ENCODE data around the gene SDS.
"Not testable (repeated sequence)": the region's sequence is repeated elsewhere in the genome, so short reads cannot be mapped to it uniquely, and the experiment has no call there.

Gene SDS

GRCh38 chr12:113368331-113368730 is 35.4 kb downstream of the SDS start:
- Mint-ChIP-seq H3K9me3 (no peaks in the 10 kb centered on the region), H3K4me1 (peaks cover 6% of the 10 kb centered on the region), H3K36me3 (no peaks in the 10 kb centered on the region), H3K27me3 (no peaks in the 10 kb centered on the region), H3K4me3 (no peak overlapping the region), H3K27ac (no peak overlapping the region)
- no peak for DNase-seq
- CTCF ChIA-PET: no interaction called here

- H3K27ac Mint-ChIP-seq: no peak overlapping the region
- H3K4me3 Mint-ChIP-seq: no peak overlapping the region
- DNase-seq: no peak
- H3K36me3 Mint-ChIP-seq: no peaks in the 10 kb centered on the region
- no peaks in the 10 kb centered on the region for H3K9me3 Mint-ChIP-seq
- H3K4me1 Mint-ChIP-seq: peaks cover 6% of the 10 kb centered on the region
- CTCF ChIA-PET: no interaction called here
- H3K27me3 Mint-ChIP-seq: no peaks in the 10 kb centered on the region
Observed at GRCh38 chr12:113366827-113367226, 36.9 kb downstream of the SDS start.

- H3K27me3 Mint-ChIP-seq: no peaks in the 10 kb centered on the region
- H3K36me3 Mint-ChIP-seq: no peaks in the 10 kb centered on the region
- H3K4me3 Mint-ChIP-seq: no peak overlapping the region
- no peaks in the 10 kb centered on the region for H3K9me3 Mint-ChIP-seq
- H3K27ac Mint-ChIP-seq: no peak overlapping the region
- CTCF ChIA-PET: no interaction called here
- peaks cover 3% of the 10 kb centered on the region for H3K4me1 Mint-ChIP-seq
- DNase-seq: no peak
Observed at GRCh38 chr12:113365639-113366395, 37.9 kb downstream of the SDS start.

GRCh38 chr12:113364698-113365097 is 39.0 kb downstream of the SDS start:
- Mint-ChIP-seq H3K4me3 (no peak overlapping the region), H3K27ac (no peak overlapping the region), H3K9me3 (no peaks in the 10 kb centered on the region), H3K27me3 (no peaks in the 10 kb centered on the region), H3K4me1 (peaks cover 4% of the 10 kb centered on the region), H3K36me3 (no peaks in the 10 kb centered on the region)
- no peak for DNase-seq
- CTCF ChIA-PET: no interaction called here

GRCh38 chr12:113361574-113362370 is 41.9 kb downstream of the SDS start:
- H3K4me1 Mint-ChIP-seq: peaks cover 13% of the 10 kb centered on the region
- H3K27ac Mint-ChIP-seq: no peak overlapping the region
- CTCF ChIA-PET: no interaction called here
- no peaks in the 10 kb centered on the region for H3K27me3 Mint-ChIP-seq
- no peak for DNase-seq
- H3K9me3 Mint-ChIP-seq: no peaks in the 10 kb centered on the region
- H3K36me3 Mint-ChIP-seq: no peaks in the 10 kb centered on the region
- no peak overlapping the region for H3K4me3 Mint-ChIP-seq

GRCh38 chr12:113359939-113360748 is 43.5 kb downstream of the SDS start:
- Mint-ChIP-seq H3K27me3 (peaks cover 3% of the 10 kb centered on the region), H3K9me3 (no peaks in the 10 kb centered on the region), H3K4me3 (peak overlapping the region; percentile 28), H3K4me1 (peaks cover 13% of the 10 kb centered on the region), H3K27ac (no peak overlapping the region), H3K36me3 (no peaks in the 10 kb centered on the region)
- CTCF ChIA-PET: interaction anchor here (1.2 kb wide), 1 partner anchor 170 kb away, joined by 3 read pairs; no protein-coding TSS in a partner anchor
- no peak for DNase-seq

GRCh38 chr12:113359133-113359938 is 44.4 kb downstream of the SDS start:
- H3K9me3 Mint-ChIP-seq: no peaks in the 10 kb centered on the region
- H3K27me3 Mint-ChIP-seq: peaks cover 3% of the 10 kb centered on the region
- CTCF ChIA-PET: interaction anchor here (1.2 kb wide), 1 partner anchor 170 kb away, joined by 3 read pairs; no protein-coding TSS in a partner anchor
- H3K4me1 Mint-ChIP-seq: peaks cover 13% of the 10 kb centered on the region
- no peak overlapping the region for H3K27ac Mint-ChIP-seq
- H3K36me3 Mint-ChIP-seq: no peaks in the 10 kb centered on the region
- DNase-seq: no peak
- peak overlapping the region; percentile 73 for H3K4me3 Mint-ChIP-seq

GRCh38 chr12:113358381-113359132 is 45.1 kb downstream of the SDS start, which contains the start of gene PLBD2:
TSS of gene PLBD2 (plus strand) at chr12:113358587. CDS start at chr12:113358601, 14 bp downstream.
- H3K4me3 Mint-ChIP-seq: peak within 1 kb of the TSS; percentile 88
- peaks cover 13% of the 10 kb centered on the region for H3K4me1 Mint-ChIP-seq
- H3K36me3 Mint-ChIP-seq: no peaks in the 10 kb centered on the region
- CTCF ChIA-PET: no interaction called here
- peaks cover 3% of the 10 kb centered on the region for H3K27me3 Mint-ChIP-seq
- peak within 1 kb of the TSS; percentile 76 for H3K27ac Mint-ChIP-seq
- peak; percentile 95 for DNase-seq
- H3K9me3 Mint-ChIP-seq: no peaks in the 10 kb centered on the region

GRCh38 chr12:113354192-113354591 is 49.5 kb downstream of the SDS start:
- DNase-seq, H3K36me3 Mint-ChIP-seq, H3K4me1 Mint-ChIP-seq, H3K27ac Mint-ChIP-seq, H3K4me3 Mint-ChIP-seq, H3K9me3 Mint-ChIP-seq, CTCF ChIA-PET: not testable (repeated sequence)
- H3K27me3 Mint-ChIP-seq: peaks cover 25% of the 10 kb centered on the region

GRCh38 chr12:113351089-113351488 is 52.6 kb downstream of the SDS start:
- H3K27ac Mint-ChIP-seq: no peak overlapping the region
- no peak for DNase-seq
- H3K4me3 Mint-ChIP-seq: no peak overlapping the region
- CTCF ChIA-PET: interaction anchor here (0.7 kb wide), 1 partner anchor 19 kb away, joined by 3 read pairs; no protein-coding TSS in a partner anchor
- H3K9me3 Mint-ChIP-seq: no peaks in the 10 kb centered on the region
- H3K27me3 Mint-ChIP-seq: peaks cover 27% of the 10 kb centered on the region
- H3K36me3 Mint-ChIP-seq: no peaks in the 10 kb centered on the region
- no peaks in the 10 kb centered on the region for H3K4me1 Mint-ChIP-seq

- CTCF ChIA-PET: interaction anchor here (0.5 to 1.2 kb wide), 2 partner anchors 14 to 262 kb away, joined by 3 read pairs; partner anchors contain the start of gene SLC8B1
- H3K27ac Mint-ChIP-seq: no peak overlapping the region
- no peaks in the 10 kb centered on the region for H3K9me3 Mint-ChIP-seq
- H3K4me3 Mint-ChIP-seq: no peak overlapping the region
- H3K27me3 Mint-ChIP-seq: peaks cover 27% of the 10 kb centered on the region
- H3K4me1 Mint-ChIP-seq: no peaks in the 10 kb centered on the region
- DNase-seq: no peak
- H3K36me3 Mint-ChIP-seq: no peaks in the 10 kb centered on the region
Observed at GRCh38 chr12:113348849-113349536, 54.7 kb downstream of the SDS start.

GRCh38 chr12:113347892-113348291 is 55.8 kb downstream of the SDS start:
- H3K27me3 Mint-ChIP-seq: peaks cover 27% of the 10 kb centered on the region
- H3K9me3 Mint-ChIP-seq: no peaks in the 10 kb centered on the region
- H3K36me3 Mint-ChIP-seq: no peaks in the 10 kb centered on the region
- no peak for DNase-seq
- H3K4me3 Mint-ChIP-seq: no peak overlapping the region
- CTCF ChIA-PET: interaction anchor here (1.1 kb wide), 1 partner anchor 114 kb away, joined by 3 read pairs; no protein-coding TSS in a partner anchor
- no peaks in the 10 kb centered on the region for H3K4me1 Mint-ChIP-seq
- H3K27ac Mint-ChIP-seq: no peak overlapping the region
